Motor neuron (in vitro differentiated cells): ENCODE measurements around the gene DISC1. TPM values are rescaled to one million over a fixed set of nuclear protein-coding genes. Genes with fewer than 3 reads are reported as not detected.

ENCODE experiments used
- ATAC-seq, 8 experiments: fragments of 200-7000 bp; cut with Tn5 transposase; replicated peaks in 6 of 8; 2 replicates each; pipeline ENCODE4 v1.8.0; 2021; ENCODE audit warnings: mild to moderate bottlenecking in 8 of 8, moderate library complexity in 8 of 8
- H3K27ac ChIP-seq, 2 donors: fragments of 250-450 bp; sonication (Bioruptor Pico); 2 replicates each; pipeline ENCODE4 v1.9.0; 2021; ENCODE audit warnings: antibody characterized with exemption in 2 of 2, mild to moderate bottlenecking in 2 of 2, moderate library complexity in 1 of 2
- H3K4me1 ChIP-seq, 2 donors: fragments of 250-450 bp; sonication (Bioruptor Pico); replicated peaks in 1 of 2; 2 replicates each; pipeline ENCODE4 v1.6.1; 2021; ENCODE audit warnings: antibody characterized with exemption in 2 of 2, mild to moderate bottlenecking in 2 of 2, moderate library complexity in 1 of 2
- H3K4me3 ChIP-seq, 5 donors: fragments of 250-450 bp; sonication (Bioruptor Pico); 2 replicates each; pipeline ENCODE4 v1.9.0; 2021; ENCODE audit warnings: antibody characterized with exemption in 5 of 5, mild to moderate bottlenecking in 5 of 5, moderate library complexity in 4 of 5
- WGBS, 10 experiments: fragments of 450-650 bp; shearing (Covaris generic); methylation state at CpG; one replicate each; pipeline ENCODE4 v1.0.0; 2022; 5-methylcytosine and 5-hydroxymethylcytosine counted together
- in situ Hi-C, 9 experiments: fragments of 400-800 bp; cut with MboI; loops; one replicate each; pipeline ENCODE4 v1.15.0; 2021; ENCODE audit warnings: low sequenced_read_pairs in 9 of 9, low pct_unique_long_range_greater_than_20kb in 2 of 9; ENCODE audit not compliant: unreplicated experiment in 9 of 9
- total RNA-seq, 8 experiments: library from RNA; unstranded; fragments of 300-600 nt; gene quantifications; 2 replicates each; pipeline versions ENCODE4 v1.2.3 to v1.2.4, GENCODE V29; 2022

Gene DISC1
- total RNA-seq, 8 experiments from 2014 or later, result 1.2 to 13.5 (median 3.7) TPM

GRCh38 chr1:231973830-231974229 lies 347.2 kb downstream of the DISC1 start:
- in situ Hi-C loops, result no loop called here
- WGBS, 10 experiments, result 38 to 100% (median 94%) methylated on average over 1 to 5 of the region's 5 CpGs; no CpG with 5 or more reads in 2 of the 10 experiments
- Histone ChIP-seq H3K27ac (no peak overlapping the region), H3K4me1 (peaks cover 6 to 16% of the 10 kb centered on the region in 2 donors), H3K4me3 (no peak overlapping the region)
- ATAC-seq, result no peak

GRCh38 chr1:231976231-231976630 lies 349.6 kb downstream of the DISC1 start:
- Histone ChIP-seq H3K4me3 (no peak overlapping the region), H3K27ac (no peak overlapping the region), H3K4me1 (peaks cover 4 to 12% of the 10 kb centered on the region in 2 donors)
- 40 to 100% (median 93%) methylated on average over 1 to 4 of the region's 4 CpGs; no CpG with 5 or more reads in 2 of the 10 experiments for WGBS, 10 experiments
- in situ Hi-C loops, result no loop called here
- peak in 1 of 8 experiments; percentile 32 for ATAC-seq

- no peak for ATAC-seq
- WGBS, 10 experiments, result 60 to 100% (median 90%) methylated on average over 3 to 4 of the region's 4 CpGs
- in situ Hi-C loops, result no loop called here
- peaks cover 2 to 7% of the 10 kb centered on the region in 2 donors for H3K4me1 ChIP-seq
- no peak overlapping the region for H3K27ac ChIP-seq
- H3K4me3 ChIP-seq, result no peak overlapping the region
Observed at GRCh38 chr1:231981675-231982074, 355.1 kb downstream of the DISC1 start.

- Histone ChIP-seq H3K27ac (no peak overlapping the region), H3K4me3 (no peak overlapping the region), H3K4me1 (peaks cover 4 to 16% of the 10 kb centered on the region in 2 donors)
- no peak for ATAC-seq
- in situ Hi-C loops, result no loop called here
- WGBS, 10 experiments, result 60 to 100% (median 100%) methylated on average over 1 to 4 of the region's 5 CpGs; no CpG with 5 or more reads in 5 of the 10 experiments
Observed at GRCh38 chr1:231982871-231983587, 356.4 kb downstream of the DISC1 start.

DNA sequence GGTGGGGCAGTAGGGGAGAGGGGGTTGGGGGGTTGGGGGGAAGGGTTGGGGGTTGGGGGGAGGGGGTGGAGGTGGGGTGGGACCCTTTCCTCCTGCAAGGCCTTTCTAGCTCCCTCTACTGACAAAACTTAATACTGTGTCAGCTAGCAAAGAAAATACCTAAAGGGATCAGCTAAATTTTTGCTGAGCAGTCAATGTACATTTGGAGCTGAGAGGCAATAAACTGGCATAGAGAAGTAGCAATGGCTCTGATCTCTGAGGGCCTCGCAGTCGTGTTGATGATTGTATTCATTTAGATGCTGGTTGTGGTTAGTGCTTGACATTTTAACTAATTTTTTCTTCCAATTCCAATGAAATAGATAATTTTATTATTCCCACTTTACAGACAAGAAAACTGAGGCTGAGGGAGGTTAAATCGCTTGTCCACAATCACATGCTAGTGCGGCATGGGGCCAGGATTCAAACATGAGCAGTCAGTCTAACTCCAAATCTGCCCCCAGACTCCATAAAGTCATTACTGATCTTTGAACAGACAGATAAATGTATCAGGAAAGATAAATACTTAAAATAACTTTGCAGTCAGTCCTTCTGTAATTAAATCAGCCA lies 357.1 kb downstream of the DISC1 start:
- in situ Hi-C loops, result no loop called here
- no peak for ATAC-seq
- 17 to 100% (median 81%) methylated on average over 1 to 4 of the region's 4 CpGs for WGBS, 10 experiments
- peaks cover 4 to 16% of the 10 kb centered on the region in 2 donors for H3K4me1 ChIP-seq
- no peak overlapping the region for H3K27ac ChIP-seq
- no peak overlapping the region for H3K4me3 ChIP-seq

GRCh38 chr1:231985296-231986023 lies 358.9 kb downstream of the DISC1 start:
- Histone ChIP-seq H3K4me1 (peaks cover 4 to 16% of the 10 kb centered on the region in 2 donors), H3K4me3 (no peak overlapping the region), H3K27ac (no peak overlapping the region)
- 43 to 100% (median 96%) methylated on average over 1 to 4 of the region's 4 CpGs for WGBS, 10 experiments
- ATAC-seq, result no peak
- in situ Hi-C loops, result no loop called here

DNA sequence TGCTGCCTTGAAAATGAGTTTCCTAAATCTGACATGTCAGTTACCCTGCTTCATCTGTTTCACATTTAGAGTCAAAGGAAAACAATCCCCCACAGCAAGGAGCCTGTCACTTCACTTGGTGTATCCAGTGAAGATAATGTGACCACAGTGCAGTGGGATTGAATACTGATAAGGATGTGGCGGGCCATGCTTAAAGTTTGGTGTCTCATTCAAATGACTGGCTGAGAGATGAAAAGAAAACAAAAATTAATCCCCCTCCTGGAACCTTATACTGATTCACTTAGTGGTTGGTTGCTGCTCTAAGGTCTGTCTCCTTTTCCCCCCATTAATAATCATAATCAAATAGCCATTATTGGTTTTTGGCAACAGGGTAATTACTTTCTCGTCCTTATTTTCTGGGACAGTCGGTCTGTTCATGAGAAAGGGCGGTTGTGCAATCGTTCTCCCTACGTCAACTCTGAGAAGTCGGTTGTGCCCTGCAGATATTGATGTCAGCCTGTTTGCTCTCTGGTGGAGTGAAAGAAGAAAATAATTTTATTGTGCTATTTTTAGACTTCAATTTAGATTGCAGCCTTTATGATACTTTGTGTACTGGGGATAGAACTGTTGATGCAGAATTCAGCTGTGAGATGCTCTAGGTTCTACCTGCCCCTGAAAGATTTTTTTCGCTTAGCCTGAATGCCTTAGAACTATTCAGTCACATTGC lies 360.2 kb downstream of the DISC1 start:
- Histone ChIP-seq H3K4me1 (peaks cover 4 to 16% of the 10 kb centered on the region in 2 donors), H3K4me3 (no peak overlapping the region), H3K27ac (no peak overlapping the region)
- WGBS, 10 experiments, result 44 to 86% (median 77%) methylated on average over 1 to 8 of the region's 8 CpGs
- peak in 5 of 8 experiments; percentile 27 to 38 (median 30) for ATAC-seq
- in situ Hi-C loops, result no loop called here

DNA sequence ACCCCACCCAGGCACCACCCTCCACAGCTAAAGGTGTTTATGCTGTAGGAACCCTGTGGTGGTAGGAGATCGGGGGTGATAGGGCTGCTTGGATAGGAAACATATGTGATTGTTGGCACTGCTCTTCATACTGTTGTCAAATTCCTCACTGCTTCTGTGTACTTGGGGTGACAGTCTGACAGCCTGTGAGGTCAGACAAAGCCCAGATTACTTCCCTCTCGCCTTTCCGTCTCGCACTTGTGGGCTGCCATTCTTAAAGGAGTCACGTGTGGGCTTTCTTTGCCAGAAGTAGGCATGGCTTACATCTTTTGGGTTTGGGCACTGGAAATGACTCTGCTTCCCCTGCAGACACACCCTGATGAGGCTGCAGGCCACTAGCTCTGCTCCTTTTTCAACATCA lies 363.8 kb downstream of the DISC1 start:
- ATAC-seq, result peak in 1 of 8 experiments; percentile 26
- in situ Hi-C loops, result no loop called here
- 62 to 100% (median 89%) methylated on average over 3 to 4 of the region's 5 CpGs; no CpG with 5 or more reads in 6 of the 10 experiments for WGBS, 10 experiments
- Histone ChIP-seq H3K4me3 (no peak overlapping the region), H3K27ac (no peak overlapping the region), H3K4me1 (peaks cover 4 to 16% of the 10 kb centered on the region in 2 donors)

- H3K4me3 ChIP-seq, result no peak overlapping the region
- WGBS, 10 experiments, result 49 to 100% (median 87%) methylated on average over 1 to 8 of the region's 8 CpGs; no CpG with 5 or more reads in 2 of the 10 experiments
- no peak overlapping the region for H3K27ac ChIP-seq
- H3K4me1 ChIP-seq, result peaks cover 4 to 13% of the 10 kb centered on the region in 2 donors
- ATAC-seq, result no peak
- in situ Hi-C loops, result no loop called here
Observed at GRCh38 chr1:231991231-231991630, 364.6 kb downstream of the DISC1 start.

- WGBS, 10 experiments, result 70 to 88% (median 80%) methylated on average over 1 to 2 of the region's 2 CpGs; no CpG with 5 or more reads in 4 of the 10 experiments
- no peak overlapping the region for H3K27ac ChIP-seq
- ATAC-seq, result no peak
- in situ Hi-C loops, result no loop called here
- H3K4me1 ChIP-seq, result no peaks in the 10 kb centered on the region
- H3K4me3 ChIP-seq, result no peak overlapping the region
Observed at GRCh38 chr1:231993968-231994455, 367.4 kb downstream of the DISC1 start.

GRCh38 chr1:231998791-231999190 lies 372.2 kb downstream of the DISC1 start:
- Histone ChIP-seq H3K4me1 (no peaks in the 10 kb centered on the region), H3K27ac (no peak overlapping the region), H3K4me3 (no peak overlapping the region)
- no peak for ATAC-seq
- in situ Hi-C loops, result no loop called here
- WGBS, 10 experiments, result 64 to 100% (median 91%) methylated on average over 1 to 2 of the region's 2 CpGs

DNA sequence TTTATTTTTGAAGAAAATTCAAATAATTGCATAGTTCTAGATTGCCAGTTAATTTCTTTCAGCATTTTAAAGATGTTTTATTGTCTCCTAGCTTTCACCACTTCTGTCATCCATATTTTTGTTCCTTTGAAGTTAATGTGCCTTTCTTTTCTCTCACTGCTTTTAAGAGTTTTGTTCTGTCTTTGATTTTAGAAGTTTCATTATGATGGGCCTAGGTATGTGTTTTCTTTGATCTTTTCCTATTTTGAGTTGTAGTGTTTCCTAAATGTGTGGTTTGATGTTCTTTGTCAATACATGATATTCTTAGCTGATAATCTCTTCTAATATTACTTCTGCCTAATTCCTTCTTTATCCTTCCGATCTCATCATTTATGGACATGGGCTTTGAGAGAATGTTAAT lies 378.7 kb downstream of the DISC1 start:
- H3K4me1 ChIP-seq, result no peaks in the 10 kb centered on the region
- no peak for ATAC-seq
- no peak overlapping the region for H3K27ac ChIP-seq
- WGBS, 10 experiments, result 43 to 100% (median 85%) methylated on average over 1 of the region's 1 CpG; no CpG with 5 or more reads in 2 of the 10 experiments
- H3K4me3 ChIP-seq, result no peak overlapping the region
- in situ Hi-C loops, result no loop called here
